Hepatocyte (in vitro differentiated cells): ENCODE data around the gene MAGI2.

Source experiments
- CTCF ChIP-seq: fragments of 200-600 bp; sonication (generic); IDR thresholded peaks from 2 replicates; pipeline ENCODE4 v1.5.1; 2016; ENCODE audit warnings: antibody characterized with exemption, mild to moderate bottlenecking; ENCODE audit not compliant: poor library complexity
- EZH2 ChIP-seq: fragments of 200-600 bp; sonication (generic); IDR thresholded peaks from 2 replicates; pipeline ENCODE4 v1.6.1; 2016; ENCODE audit warnings: antibody characterized with exemption, mild to moderate bottlenecking, borderline replicate concordance

- TF ChIP-seq CTCF: no peak
- no peak for TF ChIP-seq EZH2
These were observed 1274.3 kb downstream of the MAGI2 start for GRCh38 chr7:78179211-78179610.
